ENCODE data around the gene ASPSCR1.
A peak's percentile ranks its signal among the peaks of the same experiment; 100 is the strongest.

ASPSCR1 gene

GRCh38 chr17:82013772-82014321 is 36.4 kb downstream of the ASPSCR1 start:
- no peak for DNase-seq

- DNase-seq: no peak
Measured at GRCh38 chr17:82014432-82014831, 37.0 kb downstream of the ASPSCR1 start.

GRCh38 chr17:82014971-82015310 is 37.5 kb downstream of the ASPSCR1 start:
- no peak for DNase-seq

DNA sequence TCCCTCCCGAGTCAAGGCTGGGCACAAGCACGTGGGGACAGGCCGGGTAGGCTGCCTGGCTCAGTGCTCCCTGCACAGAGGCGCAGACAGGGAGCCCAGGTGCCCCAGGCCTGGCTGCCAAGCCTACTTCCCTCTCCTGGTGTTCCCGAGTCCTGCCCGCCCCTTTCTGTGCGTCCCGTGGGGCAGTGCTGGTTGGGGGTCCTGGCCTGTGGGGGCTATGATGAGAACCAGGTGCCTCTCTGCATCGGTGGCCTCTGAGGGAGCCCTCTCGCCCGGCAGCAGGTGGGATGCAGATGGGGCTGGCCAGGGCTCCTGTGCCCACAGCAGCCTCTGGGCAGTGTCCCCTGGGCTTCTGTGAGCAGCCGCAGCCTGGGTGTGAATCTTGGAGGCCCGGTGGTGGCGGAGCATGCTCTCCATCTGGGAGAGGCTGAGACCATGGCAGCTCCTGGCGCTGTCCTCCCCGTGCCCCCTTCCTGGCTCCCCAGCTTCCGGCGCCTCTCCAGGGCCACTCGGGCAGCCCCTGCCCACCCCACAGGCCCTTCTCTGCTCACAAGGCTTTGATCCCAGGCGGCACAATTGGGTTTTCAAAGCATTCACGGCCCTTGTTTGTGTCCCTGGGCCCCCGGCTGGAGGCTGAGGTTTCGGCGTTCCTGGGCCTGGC is 38.0 kb downstream of the ASPSCR1 start:
- no peak for DNase-seq

DNA sequence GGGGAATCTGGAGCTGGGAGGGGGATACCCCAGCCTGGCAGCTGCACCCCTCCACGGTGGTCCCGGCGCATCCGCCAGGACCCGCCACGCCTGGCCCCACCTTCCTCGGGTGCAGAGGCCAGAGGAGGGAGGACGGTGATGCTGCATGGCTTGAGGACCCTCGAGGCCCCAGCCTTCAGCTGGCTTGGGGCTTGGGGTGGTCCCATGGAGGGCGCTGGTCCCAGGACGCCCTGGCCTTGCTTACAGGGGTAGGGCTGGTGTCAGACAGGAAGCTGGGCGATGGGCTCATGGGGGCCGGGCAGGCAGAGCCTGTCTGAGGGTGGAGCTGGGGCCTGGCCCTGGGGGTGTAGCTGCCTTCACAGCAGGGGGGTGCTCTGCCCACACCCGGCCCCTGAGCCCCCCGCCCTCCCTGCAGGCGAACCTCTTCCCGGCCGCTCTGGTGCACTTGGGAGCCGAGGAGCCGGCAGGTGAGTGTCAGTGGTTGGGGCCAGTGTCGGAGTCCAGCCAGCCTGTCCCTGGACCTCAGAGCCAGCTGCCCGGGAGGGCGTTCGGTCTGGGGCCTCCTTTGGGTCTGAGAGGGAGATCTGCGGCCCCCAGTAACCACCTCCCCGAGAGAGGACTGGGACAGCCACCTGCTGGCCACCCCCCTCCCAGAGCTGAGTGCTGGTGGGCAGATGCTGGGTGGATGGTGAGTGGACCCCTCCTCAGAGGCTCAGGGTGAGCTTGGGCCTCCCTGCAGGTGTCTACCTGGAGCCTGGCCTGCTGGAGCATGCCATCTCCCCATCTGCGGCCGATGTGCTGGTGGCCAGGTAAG is 38.8 kb downstream of the ASPSCR1 start:
- no peak for DNase-seq

- DNase-seq: no peak
Measured at GRCh38 chr17:82016875-82017459, 39.5 kb downstream of the ASPSCR1 start.

DNA sequence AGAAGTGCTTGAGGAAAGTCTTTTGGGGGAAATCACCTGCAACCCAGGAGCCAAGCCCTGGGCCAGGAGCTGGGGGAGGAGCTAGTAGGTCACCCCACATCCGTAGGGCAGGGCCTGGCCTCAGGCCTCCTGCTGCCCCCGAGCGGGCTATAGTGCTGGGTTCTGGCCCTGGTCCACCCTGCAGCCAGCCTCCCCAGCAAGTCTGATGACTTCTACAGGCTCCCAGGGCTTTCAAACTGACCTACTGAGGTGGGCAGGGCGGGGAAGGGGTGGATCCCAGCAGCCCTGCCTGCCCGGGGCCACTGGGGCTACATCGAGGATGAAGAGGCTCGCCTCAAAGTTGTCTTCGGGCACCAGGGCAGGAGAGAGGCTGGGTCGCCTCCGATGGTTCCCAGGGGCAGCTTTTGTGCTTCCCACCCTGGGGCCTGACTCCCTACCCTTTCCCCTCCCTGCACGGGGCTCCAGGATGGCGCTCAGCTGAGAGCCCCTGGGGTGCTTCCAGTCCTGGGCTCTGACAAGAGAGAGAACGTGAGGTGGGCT is 40.3 kb downstream of the ASPSCR1 start:
- no peak for DNase-seq

GRCh38 chr17:82018152-82018988 is 40.9 kb downstream of the ASPSCR1 start:
- DNase-seq: no peak

DNA sequence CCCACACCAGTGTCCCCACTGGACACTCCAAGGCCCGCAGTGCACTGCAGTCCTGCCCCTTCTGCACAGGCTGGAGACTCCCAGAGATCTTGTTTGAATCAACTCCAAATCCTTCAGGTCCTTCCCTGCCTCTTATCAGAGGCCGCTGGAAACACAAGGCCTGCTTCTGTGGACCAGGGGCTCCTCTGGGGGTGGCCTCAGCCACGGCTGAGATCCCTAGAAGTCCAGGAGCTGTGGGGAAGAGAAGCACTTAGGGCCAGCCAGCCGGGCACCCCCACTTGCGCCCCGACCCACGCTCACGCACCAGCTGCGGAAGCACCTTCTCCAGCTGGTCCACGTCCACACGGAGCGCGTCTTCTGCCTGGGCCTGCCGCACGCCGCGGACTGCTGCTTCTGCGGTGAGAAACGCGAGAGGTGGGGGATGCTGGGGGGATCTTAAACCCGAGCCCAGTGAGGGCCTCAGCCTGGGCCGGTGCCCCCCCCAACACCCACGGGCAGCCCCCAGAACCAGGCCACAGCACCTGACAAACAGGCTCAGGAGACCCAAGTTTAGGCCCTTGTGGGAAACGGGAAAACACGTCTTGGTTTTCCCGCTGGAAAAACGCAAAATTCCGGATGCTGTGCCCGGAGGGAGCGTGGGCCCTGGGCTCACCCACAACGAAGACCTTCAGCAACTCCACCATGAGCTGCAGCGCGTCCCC is 41.7 kb downstream of the ASPSCR1 start:
- no peak for DNase-seq

DNA sequence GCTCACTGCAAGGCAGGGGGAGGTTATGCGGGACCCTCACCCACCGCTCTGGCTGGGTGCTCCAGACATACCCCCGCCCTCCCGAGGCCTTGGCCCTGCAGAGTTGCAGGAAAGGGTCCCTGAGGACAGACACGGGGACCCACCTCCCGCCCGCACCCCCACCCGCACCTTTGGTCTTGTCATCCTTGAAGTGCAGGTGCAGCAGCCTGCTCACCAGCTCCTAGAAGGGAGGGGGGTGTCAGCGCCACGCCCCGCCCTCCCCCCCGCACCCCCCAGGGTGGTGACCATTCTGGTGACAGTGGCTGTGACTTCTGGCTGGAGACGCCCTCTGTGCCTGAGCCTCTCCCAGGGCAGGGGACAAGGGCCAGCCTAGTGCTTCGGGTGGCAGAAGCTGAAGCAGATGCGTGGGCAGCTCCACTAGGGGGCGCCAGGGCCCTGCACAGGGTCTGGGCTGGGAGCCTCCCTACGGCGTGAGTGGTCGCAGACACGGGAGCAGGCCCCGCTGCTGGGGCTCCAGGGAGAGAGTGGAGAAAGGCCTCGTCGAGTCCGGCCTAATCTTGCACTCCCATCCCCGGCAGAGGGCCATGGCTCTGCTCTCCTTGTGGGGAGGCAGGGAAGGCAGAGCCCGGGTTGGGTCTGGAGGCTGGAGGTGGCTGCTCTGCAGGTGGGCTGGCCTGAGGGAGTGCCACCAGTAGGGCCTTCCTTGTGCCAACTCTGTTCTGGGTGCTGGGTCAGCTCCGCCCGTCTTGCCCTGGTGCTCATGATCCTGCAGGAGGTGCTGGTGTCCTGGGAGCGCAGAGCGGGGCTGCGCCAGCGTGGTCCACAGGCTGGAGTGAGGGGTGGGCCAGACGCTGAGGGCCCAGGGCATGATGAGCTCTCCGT is 42.5 kb downstream of the ASPSCR1 start:
- no peak for DNase-seq

DNA sequence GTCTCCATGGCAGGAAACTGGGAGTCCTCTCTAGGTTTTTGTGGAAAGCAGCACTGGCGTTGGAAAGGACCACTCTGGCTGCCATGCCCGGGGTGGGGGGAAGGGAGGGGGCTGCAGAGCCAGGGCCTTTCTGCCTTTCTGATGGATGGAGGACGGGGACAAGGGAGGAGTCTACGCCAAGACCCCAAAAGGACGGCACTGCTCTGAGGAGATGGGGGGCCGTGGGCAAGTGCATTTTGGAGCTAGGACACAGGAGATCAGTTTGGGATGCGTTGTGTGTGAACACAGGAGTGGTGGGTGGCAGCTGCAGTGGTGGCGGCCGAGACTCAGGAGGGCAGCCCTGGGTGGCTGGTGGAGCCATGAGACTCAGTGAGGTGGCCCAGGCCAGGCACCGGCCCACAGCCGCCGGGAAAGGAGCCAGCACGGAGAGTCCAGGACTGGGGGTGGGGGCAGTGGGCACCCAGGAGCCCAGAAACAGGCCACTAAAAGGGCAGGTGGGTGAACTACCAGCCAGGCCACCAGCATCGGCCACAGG is 43.2 kb downstream of the ASPSCR1 start:
- no peak for DNase-seq

GRCh38 chr17:82021107-82021899 is 43.9 kb downstream of the ASPSCR1 start:
- no peak for DNase-seq

- DNase-seq: no peak
Measured at GRCh38 chr17:82021900-82022309, 44.5 kb downstream of the ASPSCR1 start.

DNA sequence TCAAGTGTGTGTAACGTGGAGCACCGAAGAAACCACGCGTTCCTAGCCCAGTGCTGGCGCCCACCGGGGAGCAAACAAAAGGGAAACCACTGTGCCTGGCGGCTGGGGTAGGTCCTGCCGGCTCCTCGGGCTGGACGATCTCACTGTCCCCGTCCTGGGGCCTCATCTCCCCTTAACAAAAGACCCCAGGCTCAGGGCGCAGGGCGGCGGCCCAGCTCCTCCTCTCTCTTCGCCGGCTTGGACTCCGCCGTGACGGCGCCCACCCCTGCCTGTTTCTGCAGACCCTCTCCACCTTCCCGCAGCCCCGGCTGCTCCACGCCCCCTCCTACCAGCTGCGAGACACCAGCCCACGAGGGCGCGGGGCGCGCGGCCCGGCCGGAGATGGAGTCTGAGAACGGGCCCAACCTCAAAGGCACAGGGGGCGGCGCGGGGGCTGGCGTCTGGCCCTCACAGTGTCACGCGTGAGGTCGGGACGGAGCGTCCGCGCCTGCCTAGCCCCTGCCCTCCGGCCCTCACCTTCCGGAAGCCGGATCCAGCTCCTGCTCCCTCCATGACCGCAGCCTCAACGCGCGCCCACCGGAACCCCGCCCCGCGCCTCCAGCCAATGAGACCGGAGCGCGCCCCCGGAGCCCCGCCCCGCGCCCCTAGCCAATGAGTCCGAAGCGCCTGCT is 45.0 kb downstream of the ASPSCR1 start, which contains the start of gene CENPX:
TSS of gene CENPX (minus strand) at position 569 of the 671 bp plus-strand sequence. CDS start at position 552, 17 bp downstream.
- no peak for DNase-seq

DNA sequence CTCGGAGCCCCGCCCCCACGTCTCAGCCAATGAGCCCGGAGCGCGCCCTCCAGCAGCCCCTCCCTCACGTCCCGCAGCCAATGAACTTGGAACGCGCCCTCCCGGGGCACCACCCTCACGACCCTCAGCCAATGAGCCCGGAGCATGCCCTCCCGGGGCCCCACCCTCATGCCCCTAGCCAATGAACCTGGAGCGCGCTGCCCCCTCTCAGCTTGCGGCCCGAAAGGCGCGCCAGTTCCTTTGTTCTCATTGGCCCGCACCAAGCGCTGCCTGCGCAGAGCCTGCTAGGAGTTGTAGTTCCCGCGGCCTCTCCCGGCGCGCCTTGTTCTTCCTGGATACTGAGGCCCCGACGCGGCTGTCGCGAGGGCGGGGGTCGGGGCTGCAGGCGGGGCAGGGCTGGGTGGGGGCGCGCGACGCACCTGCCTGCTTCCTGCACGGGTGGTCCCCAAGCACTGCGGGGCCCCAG is 45.6 kb downstream of the ASPSCR1 start, which contains the start of gene LRRC45:
TSS of gene LRRC45 (plus strand) at position 325 of the 466 bp plus-strand sequence. CDS start 339 bp downstream, outside the sequence.
- peak; percentile 100 for DNase-seq

DNA sequence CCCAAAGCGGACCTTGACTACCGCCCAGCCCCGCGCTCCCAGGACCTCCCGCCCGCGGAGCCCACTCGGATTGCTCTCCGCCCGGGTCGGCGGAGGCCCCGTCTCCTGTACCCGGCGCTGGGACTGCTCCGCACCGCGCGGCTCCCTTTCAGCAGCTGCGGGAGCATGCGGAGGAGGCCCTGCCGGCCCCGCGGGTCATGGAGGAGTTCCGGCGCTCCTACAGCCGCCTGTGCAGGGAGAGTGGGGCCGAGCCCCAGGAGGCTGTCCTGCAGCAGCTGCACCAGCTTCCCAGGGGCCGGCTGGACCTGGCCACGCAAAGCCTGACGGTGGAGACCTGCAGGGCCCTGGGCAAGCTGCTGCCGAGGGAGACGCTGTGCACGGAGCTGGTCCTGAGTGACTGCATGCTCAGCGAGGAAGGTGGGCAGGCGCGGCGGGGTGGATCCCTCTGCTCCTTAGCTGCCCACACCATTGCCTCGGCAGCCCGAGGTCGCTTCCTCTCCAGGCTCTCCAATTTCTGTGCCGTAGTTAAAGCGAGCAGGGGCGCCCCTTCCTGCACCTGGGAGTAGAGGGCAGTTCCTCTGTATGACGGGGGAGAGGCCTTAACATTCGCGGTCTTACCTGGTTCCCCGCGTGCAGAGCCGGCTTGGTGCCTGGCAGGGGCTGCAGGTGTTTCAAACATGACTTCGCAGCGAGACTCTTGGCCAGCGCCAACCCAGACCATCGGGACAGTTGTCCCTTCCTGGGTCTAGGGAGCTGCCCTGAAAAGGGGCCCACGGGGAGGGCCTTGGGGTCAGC is 46.2 kb downstream of the ASPSCR1 start:
- no peak for DNase-seq

GRCh38 chr17:82024859-82025258 is 47.4 kb downstream of the ASPSCR1 start:
- DNase-seq: no peak
